D341Med (cell line): ENCODE results near the gene NOS2.
A peak's percentile ranks its signal among the peaks of the same experiment; 100 is the strongest.

ENCODE experiments used
- DNase-seq: peaks from one replicate; pipeline ENCODE4 v3.0.0; 2012; ENCODE audit warnings: low spot score

The NOS2 gene

GRCh38 chr17:27818401-27819105 lies 18.2 kb upstream of the NOS2 start:
- DNase-seq: no peak

DNA sequence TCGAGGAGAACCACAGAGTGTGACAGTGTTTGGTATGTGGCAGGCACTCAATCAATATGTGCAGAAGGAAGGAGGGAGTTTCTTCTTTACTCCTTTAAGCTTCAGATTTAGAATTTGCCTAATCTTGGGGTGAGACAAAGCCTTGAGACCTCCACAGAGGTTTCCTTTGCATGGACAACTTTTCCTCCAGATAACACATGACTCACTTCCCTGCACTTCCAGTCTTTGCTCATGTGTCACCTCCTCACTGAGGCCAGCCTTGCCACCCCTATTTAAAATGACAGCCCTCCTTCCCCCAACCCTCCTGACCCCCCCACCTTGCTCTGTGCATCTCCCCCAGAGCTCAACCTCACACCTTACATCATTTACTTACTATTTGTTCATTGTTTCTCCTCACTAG lies 17.4 kb upstream of the NOS2 start:
- DNase-seq: no peak

DNA sequence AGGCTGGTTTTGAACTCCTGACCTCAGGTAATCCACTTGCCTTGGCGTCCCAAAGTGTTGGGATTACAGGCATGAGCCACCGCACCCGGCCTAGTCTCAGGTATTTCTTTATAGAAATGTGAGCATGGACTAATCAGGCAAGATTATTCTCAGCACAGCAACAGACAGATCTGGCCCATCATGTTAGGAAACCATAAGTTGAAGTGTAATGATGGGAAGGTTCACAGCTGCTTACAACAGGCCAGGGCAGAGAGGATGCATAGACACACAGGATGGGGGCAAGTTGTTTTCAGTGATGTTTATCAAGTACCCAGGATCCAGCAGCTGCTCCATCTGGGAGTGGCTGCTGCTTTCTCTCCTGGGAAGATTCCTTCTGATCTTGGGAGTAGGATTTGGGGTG lies 16.6 kb upstream of the NOS2 start:
- no peak for DNase-seq

GRCh38 chr17:27811961-27812360 lies 11.6 kb upstream of the NOS2 start:
- DNase-seq: no peak

DNA sequence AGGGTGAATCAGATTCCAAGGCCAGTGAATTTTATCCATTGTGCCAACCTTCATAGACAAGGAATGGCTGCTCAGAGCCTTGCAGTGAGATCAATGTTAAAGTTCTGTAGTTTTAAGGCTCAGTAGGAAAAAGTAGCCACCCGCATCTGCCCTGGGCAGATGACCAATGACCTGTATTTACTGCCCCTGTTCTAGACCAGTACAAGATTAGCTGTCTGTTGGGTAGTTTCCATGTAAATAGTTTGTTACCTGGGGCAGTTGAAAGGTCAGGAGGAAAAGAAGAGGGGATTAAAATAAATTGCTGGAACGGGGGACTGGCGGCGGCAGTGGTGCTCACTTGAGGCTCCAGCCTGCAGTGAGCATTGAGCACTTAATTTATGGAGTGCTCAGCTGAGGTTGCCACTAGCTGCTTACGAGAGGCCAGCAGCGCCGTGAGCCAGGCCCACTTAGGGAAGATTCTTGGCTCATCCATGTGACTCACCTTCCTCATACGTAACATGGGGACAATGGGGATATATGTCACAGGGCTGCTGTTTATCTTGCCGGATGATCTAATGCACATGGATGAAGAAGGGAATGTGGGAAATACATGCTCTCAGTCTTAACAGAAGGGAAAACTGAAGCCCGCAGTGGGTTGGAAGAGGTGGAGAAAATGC lies 10.7 kb upstream of the NOS2 start:
- DNase-seq: no peak

DNA sequence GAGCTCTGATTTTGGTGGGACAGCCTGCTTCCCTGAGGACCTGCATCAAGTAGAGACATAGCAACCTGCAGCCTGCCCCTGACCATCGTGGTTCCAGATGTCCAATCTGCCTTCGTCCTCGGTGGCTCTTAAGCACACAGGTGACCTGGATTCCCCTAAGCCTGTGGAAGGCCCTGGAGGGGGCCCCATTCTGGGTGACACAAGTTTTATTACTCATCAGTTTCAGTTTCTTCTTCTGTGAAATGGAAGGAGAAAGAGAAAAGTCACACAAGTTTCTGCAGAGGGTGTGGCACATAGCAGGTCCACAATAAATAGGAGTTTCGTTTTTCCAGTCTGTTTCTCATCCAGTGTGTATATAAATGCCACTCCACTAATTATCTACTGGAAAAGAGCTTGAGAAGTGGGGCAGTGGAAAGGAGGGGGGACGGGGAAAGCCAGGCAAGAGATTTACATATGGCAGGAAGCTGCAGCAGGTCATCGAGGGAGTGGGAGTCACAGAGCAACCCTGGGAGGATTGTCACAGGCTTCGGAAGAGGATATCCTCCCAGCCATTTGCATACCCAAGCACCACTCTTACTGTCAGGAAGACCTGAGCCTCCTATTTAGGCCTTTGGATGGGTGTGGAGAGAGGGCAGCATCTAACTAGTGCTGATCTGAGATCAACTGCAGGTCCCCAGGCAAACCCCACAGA lies 10.0 kb upstream of the NOS2 start:
- DNase-seq: peak; percentile 15

DNA sequence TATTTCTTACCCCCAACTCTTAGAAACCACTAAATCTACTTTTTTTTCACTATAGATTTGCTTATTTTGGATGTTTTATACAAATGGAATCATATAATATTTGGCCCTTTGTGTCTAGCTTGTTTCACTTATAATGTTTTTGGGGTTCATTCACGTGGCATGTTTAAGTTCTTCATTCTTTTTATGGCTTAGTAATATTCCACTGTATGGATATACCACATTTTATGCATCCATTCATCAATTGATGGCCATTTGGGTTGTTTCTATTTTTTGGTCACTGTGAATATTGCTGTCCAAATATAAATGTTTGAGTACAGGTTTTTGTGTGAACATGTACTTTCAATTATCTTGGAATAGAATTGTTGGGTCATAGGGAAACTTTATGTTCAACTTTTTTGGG lies 9.2 kb upstream of the NOS2 start:
- no peak for DNase-seq

DNA sequence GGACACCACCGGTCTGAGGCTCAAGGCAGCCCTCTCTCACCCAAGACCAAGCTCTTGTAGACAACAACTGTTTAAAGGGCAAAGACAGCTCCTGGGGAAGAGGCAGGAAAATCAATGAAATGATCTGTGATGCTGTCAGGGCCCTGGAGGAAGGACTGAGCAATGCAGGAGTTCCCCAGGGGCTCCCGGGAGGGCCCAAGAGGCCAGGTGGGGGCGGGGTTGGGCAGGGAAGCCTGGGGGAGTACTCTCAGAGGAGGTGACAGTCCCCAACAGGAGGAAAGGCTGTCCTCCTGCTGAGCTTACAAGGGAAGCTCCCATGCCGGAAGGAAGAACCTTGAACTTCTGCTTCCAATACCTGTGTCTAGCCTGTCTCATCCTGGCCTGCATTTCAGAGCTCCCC lies 8.3 kb upstream of the NOS2 start:
- no peak for DNase-seq

DNA sequence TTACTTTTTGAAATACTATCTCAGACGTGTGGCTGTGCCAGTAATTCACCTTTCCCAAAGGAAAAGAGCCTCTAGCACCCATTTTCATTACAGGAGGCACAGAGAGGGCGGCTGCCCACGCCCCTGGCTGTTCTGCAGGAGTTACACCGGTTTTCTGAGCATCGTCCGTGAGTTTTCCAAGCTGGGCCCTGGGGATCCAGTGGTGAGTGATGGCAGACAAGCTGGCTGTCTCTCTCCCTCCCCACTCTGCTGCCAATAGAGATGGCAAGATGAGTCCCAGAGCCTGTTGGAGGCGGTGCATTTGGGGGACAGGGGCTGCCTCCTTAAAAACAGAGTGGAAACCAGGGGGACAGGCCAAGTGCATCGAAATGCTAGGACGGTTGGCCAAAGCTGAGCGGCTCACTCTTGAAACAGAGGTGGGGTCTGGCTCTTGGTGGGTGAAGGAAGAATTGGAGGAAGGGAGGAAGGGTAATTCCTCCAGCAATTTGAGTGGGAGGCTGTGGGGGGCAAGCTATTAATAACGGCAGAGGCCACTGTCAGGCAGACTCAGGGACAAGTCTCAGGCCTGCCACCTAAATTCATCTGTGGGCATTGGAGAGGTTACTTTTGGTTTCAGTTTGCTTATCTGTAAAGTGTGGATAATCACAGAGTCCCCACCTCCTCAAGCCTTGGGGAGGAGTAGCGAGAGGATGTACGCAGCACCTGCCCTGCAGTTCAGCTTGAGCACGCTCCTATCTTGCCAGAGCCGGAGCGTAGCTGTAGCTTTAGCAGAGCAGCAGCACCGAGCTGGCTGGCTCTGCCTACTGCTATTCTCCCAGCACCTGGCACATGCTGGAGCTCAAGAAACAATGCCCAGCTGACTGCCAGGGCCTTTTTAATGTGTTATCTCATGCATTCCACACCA lies 7.5 kb upstream of the NOS2 start:
- peak; percentile 37 for DNase-seq

DNA sequence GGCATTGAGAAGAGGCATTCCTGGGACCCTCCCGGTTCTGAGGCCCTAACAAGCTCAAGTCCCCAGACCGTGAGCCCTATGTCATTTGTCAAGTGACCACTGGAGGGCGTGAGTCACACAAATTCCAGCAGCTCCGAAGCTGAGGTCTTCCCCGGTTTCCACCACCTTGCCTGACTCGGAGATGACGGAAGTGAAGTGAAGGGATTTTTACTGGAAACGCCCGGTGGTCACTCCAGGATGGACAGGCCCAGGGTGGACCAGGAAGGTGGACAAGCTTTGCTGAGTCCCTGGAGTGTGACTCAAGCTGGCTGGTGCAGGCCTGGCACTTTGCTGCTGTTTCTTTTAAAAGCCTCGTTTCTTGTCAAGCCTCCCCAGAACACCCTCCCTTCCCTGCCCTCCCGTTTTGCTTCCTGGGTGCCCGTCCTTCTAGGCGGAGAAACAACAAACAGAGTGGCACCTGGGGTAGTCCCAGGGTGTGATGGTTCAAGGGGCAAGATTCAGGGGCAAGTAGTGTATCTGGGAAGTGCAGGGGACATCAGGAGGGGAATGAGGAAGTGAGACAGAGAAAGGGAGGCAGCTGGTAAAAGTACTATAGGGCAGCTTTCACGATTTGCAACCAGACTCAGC lies 5.3 kb upstream of the NOS2 start:
- DNase-seq: peak; percentile 93

GRCh38 chr17:27804113-27804512 lies 3.8 kb upstream of the NOS2 start:
- no peak for DNase-seq

DNA sequence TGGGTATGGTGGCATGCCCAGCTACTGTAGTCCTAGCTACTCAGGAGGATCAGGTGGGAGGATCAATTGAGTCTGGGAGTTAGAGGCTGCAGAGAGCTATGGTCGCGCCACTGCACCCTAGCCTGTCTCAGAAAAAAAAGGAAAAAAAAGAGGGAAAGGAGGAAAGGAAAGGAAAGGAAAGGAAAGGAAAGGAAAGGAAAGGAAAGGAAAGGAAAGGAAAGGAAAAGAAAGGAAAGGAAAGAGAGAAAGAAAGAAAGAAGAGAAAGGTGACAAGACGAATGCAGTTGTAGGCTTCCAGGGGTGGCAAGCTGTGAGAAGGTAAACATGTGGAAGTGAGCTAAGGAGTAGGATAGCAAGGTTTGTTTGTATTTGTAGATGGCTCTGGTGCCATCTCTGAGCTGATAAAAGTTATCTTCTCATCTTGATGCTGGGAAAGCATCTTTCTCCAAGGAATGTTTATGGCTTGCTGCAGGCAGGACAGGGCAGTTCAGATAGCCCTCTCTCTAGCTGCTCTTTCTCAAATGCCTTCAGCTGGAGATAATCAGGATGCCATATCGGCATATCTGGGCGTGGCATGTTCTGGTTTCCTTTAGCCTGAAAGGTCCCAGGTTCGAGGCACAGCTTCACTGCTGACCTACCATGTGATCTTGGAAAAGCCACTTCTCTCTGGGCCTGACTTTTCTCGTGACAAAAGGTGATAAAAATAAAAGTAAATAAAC lies 2.8 kb upstream of the NOS2 start:
- DNase-seq: no peak

DNA sequence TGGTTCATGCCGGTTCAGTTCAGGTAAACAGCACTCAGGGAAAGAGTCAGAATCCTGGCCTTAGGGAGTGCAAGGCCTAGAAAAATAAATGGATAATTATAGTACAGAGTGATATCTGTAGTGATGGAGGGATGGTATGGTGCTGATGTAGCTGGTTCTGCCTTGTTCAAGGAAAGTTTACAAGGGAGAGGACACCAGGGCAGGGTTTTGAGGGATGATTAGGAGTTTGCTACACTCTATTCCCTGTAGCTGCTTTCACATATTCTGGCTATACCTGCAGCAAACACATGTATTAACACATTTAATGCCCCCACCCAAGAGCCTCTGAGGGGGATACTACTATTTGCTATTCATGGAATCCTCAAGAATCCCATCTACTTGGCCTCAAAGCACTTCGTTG lies 1.7 kb upstream of the NOS2 start:
- DNase-seq: no peak

DNA sequence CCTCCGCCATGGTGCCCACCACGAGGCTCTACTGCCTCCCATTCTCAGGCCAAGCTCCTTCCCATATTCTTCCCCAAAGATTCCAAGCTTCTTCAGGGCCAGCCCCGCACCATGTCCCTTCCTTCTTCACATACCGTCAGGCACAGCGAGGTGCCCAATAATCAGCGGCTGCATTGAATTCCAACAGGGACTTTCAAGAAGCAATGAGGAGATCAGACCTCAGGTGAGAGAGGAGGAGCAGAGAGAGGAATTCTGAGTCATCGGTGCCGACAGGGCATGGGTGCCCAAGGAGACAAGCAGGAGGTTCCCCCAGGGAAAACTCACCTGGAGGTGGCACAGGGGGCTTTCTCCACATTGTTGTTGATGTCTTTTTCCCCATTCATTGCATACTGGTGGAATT lies 2.0 kb downstream of the NOS2 start:
- no peak for DNase-seq

DNA sequence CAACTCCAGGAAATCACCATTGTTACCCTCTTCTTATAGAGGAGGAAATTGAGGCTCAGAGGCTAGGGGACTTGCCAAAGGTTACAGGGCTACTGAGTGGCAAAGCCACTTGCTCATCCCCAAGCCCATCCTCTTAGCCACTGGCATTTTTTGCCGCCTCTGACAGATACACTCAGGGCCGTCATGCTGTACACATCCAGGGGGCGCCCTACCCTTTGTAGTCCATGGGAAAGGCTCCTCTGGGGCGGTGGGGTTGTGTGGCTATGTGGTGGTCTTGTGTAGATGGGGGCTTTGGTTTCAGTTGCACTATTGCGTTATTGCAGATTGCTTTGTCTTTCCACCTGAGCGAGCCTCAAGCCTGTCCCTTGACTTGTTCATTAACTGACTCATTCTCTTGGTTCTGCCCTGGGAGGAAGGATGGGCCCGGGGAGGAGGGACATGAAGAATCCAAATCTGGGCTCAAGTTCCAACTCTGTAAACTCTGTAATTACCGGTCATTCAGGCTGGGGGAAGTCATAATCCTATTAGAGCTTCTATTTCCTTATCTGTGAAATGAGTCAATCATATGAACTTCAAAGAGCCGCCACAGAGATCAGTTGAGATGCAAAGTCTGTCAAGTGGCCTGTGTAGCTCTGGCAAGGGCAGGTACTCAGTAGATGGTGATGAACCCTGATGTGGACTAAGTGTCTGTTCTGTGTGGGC lies 2.8 kb downstream of the NOS2 start:
- DNase-seq: no peak

DNA sequence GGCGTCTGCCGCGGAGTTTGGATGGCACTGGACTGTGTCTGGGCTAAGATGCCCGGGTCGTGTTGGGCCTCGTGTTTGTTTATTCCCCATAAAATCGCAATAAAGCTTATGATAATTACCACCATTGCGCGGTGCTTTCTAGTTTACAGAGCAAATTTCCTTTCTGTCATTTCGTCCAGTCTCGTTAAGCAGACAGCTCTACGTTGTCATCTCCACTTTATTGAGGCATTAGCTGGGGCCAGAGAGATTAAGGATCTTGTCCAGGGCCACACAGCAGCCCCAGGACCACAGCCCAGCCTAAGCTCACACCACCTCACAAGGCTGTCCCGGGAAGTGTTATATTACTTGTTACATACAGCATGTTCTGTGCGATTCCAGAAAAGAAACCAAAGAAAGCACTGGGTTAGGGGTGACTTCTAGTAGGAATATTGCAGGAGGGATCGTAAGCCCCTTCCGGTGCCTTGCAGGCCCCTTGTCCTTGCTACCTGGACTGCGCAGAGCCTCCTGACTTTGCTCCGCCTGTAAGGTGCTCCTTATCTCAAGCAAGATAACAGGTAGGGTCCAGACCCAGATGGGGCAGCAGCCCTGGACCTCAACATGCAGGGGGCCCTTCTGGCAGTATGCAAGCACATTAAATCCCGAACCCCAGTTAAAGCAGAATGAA lies 6.3 kb downstream of the NOS2 start:
- DNase-seq: no peak

- peak; percentile 90 for DNase-seq
Measured at GRCh38 chr17:27793168-27793905, 7.0 kb downstream of the NOS2 start.

- DNase-seq: no peak
Measured at GRCh38 chr17:27792095-27792494, 8.2 kb downstream of the NOS2 start.

DNA sequence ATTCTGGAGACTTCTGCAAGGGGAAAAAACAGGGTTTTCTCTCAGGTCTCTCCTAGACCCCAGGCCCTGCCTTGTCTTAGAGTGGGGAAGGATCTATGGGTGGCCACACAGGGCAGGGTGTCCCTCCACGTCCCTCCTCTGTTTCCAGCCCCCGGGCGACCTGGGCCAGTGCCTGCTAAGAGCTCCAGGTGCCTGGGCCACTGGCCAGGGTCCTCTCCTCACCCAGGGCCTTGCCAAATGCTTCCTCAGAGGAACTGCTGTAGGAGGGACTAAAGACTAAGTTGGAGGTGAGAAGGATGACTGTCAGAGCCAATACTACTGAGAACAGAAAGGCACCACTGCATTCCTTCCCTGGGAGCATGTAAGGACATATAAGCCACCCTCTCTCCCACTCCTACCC lies 11.4 kb downstream of the NOS2 start:
- no peak for DNase-seq
